ENCODE data around the gene SPINK5.

SPINK5 gene

GRCh38 chr5:148186248-148187003 lies 122.6 kb downstream of the SPINK5 start:
- no peak for DNase-seq (ENCODE audit: low spot score)

Data from CD4-positive, alpha-beta T cell treated with Interleukin-6 at 100 ng/mL for 8 hours (primary cell).